Liver (tissue), 3 donors: ENCODE measurements around the gene CHST12.

Experiments used
- ATF3 ChIP-seq: IDR thresholded peaks from 2 replicates; pipeline ENCODE4 v1.6.1; 2016; ENCODE audit warnings: antibody characterized with exemption
- CTCF ChIP-seq: fragments of 150-350 bp; IDR thresholded peaks from 2 replicates; pipeline ENCODE4 v1.5.1; 2017; ENCODE audit warnings: improper control_type of control experiment, low read depth, low read length; ENCODE audit not compliant: missing input control
- JUND ChIP-seq, 2 donors: IDR thresholded peaks; 2 replicates each; pipeline ENCODE4 v1.6.1; 2016; ENCODE audit warnings: antibody characterized with exemption in 2 of 2
- MAX ChIP-seq: IDR thresholded peaks from 2 replicates; pipeline ENCODE4 v1.6.1; 2016; ENCODE audit warnings: antibody characterized with exemption
- RXRA ChIP-seq, 2 donors: IDR thresholded peaks; 2 replicates each; pipeline ENCODE4 v1.6.1; 2017 to 2018; ENCODE audit warnings: antibody characterized with exemption in 2 of 2, mild to moderate bottlenecking in 1 of 2
- TAF1 ChIP-seq: conservative IDR thresholded peaks from 2 replicates; pipeline ENCODE4 v1.6.1; 2016; ENCODE audit warnings: antibody characterized with exemption, mild to moderate bottlenecking
- ZBTB33 ChIP-seq: IDR thresholded peaks from 2 replicates; pipeline ENCODE4 v1.6.1; 2016; ENCODE audit warnings: antibody characterized with exemption
- donor health status: healthy.
- donor health status: healthy.

GRCh38 chr7:2459674-2460073 lies 56.3 kb downstream of the CHST12 start:
- TF ChIP-seq CTCF: no peak
- no peak for TF ChIP-seq MAX
- TF ChIP-seq RXRA (IDR thresholded peaks at IDR 0.05): no peak
- no peak for TF ChIP-seq JUND (IDR thresholded peaks at IDR 0.05)
- TF ChIP-seq TAF1: no peak
- TF ChIP-seq ZBTB33: no peak
- no peak for TF ChIP-seq ATF3
